Gastrocnemius medialis (tissue), 4 donors: ENCODE data around the gene CDKL5.

Experiments
- POLR2A ChIP-seq, 2 donors: fragments of 450-650 bp; IDR thresholded peaks; one replicate each; pipeline ENCODE4 v1.6.1; 2017; ENCODE audit warnings: antibody characterized with exemption in 2 of 2, mild to moderate bottlenecking in 2 of 2, moderate library complexity in 2 of 2
- TF ChIP-seq, protein P1 (sequence below), 5 experiments: fragments of 450-650 bp in 3 of 5; fragments of 200-600 bp in 2 of 5; sonication (generic) in 2 of 5; IDR thresholded peaks in 4 of 5; conservative IDR thresholded peaks in 1 of 5; 1 replicate in 4 of 5; 2 replicates in 1 of 5; pipeline ENCODE4 v1.5.1; 2016 to 2019; ENCODE audit warnings: antibody characterized with exemption in 5 of 5, mild to moderate bottlenecking in 3 of 5, moderate library complexity in 3 of 5

- TF ChIP-seq, protein P1, sequence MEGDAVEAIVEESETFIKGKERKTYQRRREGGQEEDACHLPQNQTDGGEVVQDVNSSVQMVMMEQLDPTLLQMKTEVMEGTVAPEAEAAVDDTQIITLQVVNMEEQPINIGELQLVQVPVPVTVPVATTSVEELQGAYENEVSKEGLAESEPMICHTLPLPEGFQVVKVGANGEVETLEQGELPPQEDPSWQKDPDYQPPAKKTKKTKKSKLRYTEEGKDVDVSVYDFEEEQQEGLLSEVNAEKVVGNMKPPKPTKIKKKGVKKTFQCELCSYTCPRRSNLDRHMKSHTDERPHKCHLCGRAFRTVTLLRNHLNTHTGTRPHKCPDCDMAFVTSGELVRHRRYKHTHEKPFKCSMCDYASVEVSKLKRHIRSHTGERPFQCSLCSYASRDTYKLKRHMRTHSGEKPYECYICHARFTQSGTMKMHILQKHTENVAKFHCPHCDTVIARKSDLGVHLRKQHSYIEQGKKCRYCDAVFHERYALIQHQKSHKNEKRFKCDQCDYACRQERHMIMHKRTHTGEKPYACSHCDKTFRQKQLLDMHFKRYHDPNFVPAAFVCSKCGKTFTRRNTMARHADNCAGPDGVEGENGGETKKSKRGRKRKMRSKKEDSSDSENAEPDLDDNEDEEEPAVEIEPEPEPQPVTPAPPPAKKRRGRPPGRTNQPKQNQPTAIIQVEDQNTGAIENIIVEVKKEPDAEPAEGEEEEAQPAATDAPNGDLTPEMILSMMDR (IDR thresholded peaks at IDR 0.05 in 4 of 5, conservative IDR thresholded peaks at IDR 0.05 in 1 of 5), result peak in 2 of 5 experiments; percentile 15 to 29
- no peak for TF ChIP-seq POLR2A (IDR thresholded peaks at IDR 0.05)
These were observed 251.1 kb downstream of the CDKL5 start for GRCh38 chrX:18676470-18676869.
